HCT116 (cell line): ENCODE measurements around the gene KIF26B. TPM values are rescaled to one million over a fixed set of nuclear protein-coding genes. Genes with fewer than 3 reads are reported as not detected.

Source experiments
- ATAC-seq: fragments of 200-7000 bp; cut with Tn5 transposase; 2 replicates; pipeline ENCODE4 v1.9.1; 2020; ENCODE audit warnings: mild to moderate bottlenecking, moderate library complexity
- BruUV-seq: library from RNA; stranded (reverse); fragments of 400-500 nt; replicated peaks from 2 replicates; lab custom pipeline; 2021; lab: Mats Ljungman, UMichigan
- CTCF ChIA-PET: fragments of 300-600 bp; sonication (Branson Sonifier 250); formaldehyde crosslinking; loops from one replicate; lab custom pipeline; 2021; ENCODE audit warnings: antibody characterized with exemption; lab: Charles Lee
- POLR2A ChIA-PET: fragments of 300-600, 350-600 bp; sonication (Branson Sonifier 250); formaldehyde crosslinking; loops from one replicate; lab custom pipeline; 2021; ENCODE audit warnings: antibody characterized with exemption; lab: Charles Lee
- RAD21 ChIA-PET, 2 experiments: fragments of 300-600 bp; sonication (Branson Sonifier 250); formaldehyde crosslinking; loops; one replicate each; lab custom pipeline; 2023; ENCODE audit warnings: low total read pairs in 2 of 2; ENCODE audit not compliant: uncharacterized antibody in 2 of 2, unreplicated experiment in 2 of 2, low non-redundant PET in 1 of 2; lab: Charles Lee
- DNase-seq: peaks from one replicate; pipeline ENCODE4 v3.0.0-alpha.2; 2010; ENCODE audit warnings: low read depth, low spot score
- H2AFZ ChIP-seq: fragments of 200-600 bp; shearing (Covaris generic), sonication (generic); 2 replicates; pipeline ENCODE4 v1.6.1; 2017; ENCODE audit warnings: low read depth, mixed run types, mixed read lengths, antibody characterized with exemption, low read length; ENCODE audit not compliant: poor library complexity, severe bottlenecking
- H3K27ac ChIP-seq: 2 replicates; pipeline ENCODE4 v1.5.1; 2012; ENCODE audit warnings: low read depth, low read length
- H3K27me3 ChIP-seq: fragments of 200-600 bp; sonication (generic); 2 replicates; pipeline ENCODE4 v1.6.1; 2016; ENCODE audit warnings: mixed run types, low read length, mixed read lengths; ENCODE audit not compliant: insufficient read depth
- H3K36me3 ChIP-seq, 2 experiments: fragments of 200-500 bp in 1 of 2; fragments of 200-600 bp in 1 of 2; sonication (Bioruptor generic) in 1 of 2; sonication (generic) in 1 of 2; 2 replicates each; pipeline versions ENCODE4 v1.5.1 to v1.6.1; 2014 to 2016; ENCODE audit warnings: low read length in 2 of 2, inconsistent platforms in 1 of 2, mixed read lengths in 1 of 2, mixed run types in 1 of 2; ENCODE audit not compliant: insufficient read depth in 2 of 2, control insufficient read depth in 1 of 2
- H3K4me1 ChIP-seq, 2 experiments: fragments of 200-600 bp in 1 of 2; sonication (generic) in 1 of 2; 2 replicates each; pipeline versions ENCODE4 v1.5.1 to v1.6.1; 2012 to 2017; ENCODE audit warnings: low read length in 2 of 2, inconsistent platforms in 1 of 2, mild to moderate bottlenecking in 1 of 2, mixed read lengths in 1 of 2, mixed run types in 1 of 2, moderate library complexity in 1 of 2; ENCODE audit not compliant: insufficient read depth in 2 of 2, control insufficient read depth in 1 of 2
- H3K4me2 ChIP-seq: fragments of 200-600 bp; sonication (generic); 2 replicates; pipeline ENCODE4 v1.6.1; 2017; ENCODE audit warnings: mixed run types, low read length, mixed read lengths
- H3K4me3 ChIP-seq, 2 experiments: fragments of 200-600 bp in 1 of 2; sonication (generic) in 1 of 2; replicated peaks in 1 of 2; 2 replicates each; pipeline ENCODE4 v1.5.1; 2011 to 2016; ENCODE audit warnings: low read length in 2 of 2, control low read depth in 1 of 2, low read depth in 1 of 2, mild to moderate bottlenecking in 1 of 2, mixed read lengths in 1 of 2, mixed run types in 1 of 2
- H3K79me2 ChIP-seq: fragments of 200-600 bp; sonication (generic); 2 replicates; pipeline ENCODE4 v1.6.1; 2017; ENCODE audit warnings: mild to moderate bottlenecking, mixed run types, low read length, moderate library complexity, mixed read lengths; ENCODE audit not compliant: insufficient read depth
- H3K9ac ChIP-seq: fragments of 200-600 bp; sonication (generic); 2 replicates; pipeline ENCODE4 v1.6.1; 2016; ENCODE audit warnings: low read length, mixed read lengths
- H3K9me2 ChIP-seq: fragments of 200-600 bp; sonication (generic), shearing (Covaris generic); 2 replicates; pipeline ENCODE4 v1.6.1; 2017; ENCODE audit warnings: mixed run types, mild to moderate bottlenecking, moderate library complexity; ENCODE audit not compliant: insufficient read depth
- H3K9me3 ChIP-seq, 2 experiments: fragments of 200-500 bp in 1 of 2; fragments of 200-600 bp in 1 of 2; sonication (Bioruptor generic) in 1 of 2; sonication (generic) in 1 of 2; 2 replicates each; pipeline ENCODE4 v1.6.1; 2014 to 2017; ENCODE audit warnings: low read length in 2 of 2, mixed read lengths in 2 of 2, inconsistent platforms in 1 of 2, low read depth in 1 of 2, mild to moderate bottlenecking in 1 of 2, mixed run types in 1 of 2, moderate library complexity in 1 of 2; ENCODE audit not compliant: control insufficient read depth in 1 of 2, insufficient read depth in 1 of 2
- H4K20me1 ChIP-seq: fragments of 200-600 bp; sonication (generic), shearing (Covaris generic); 2 replicates; pipeline ENCODE4 v1.6.1; 2017; ENCODE audit warnings: mixed run types, mild to moderate bottlenecking, moderate library complexity; ENCODE audit not compliant: insufficient read depth
- CBX3 ChIP-seq: IDR thresholded peaks from 2 replicates; pipeline ENCODE4 v1.6.1; 2012; ENCODE audit warnings: low read depth
- ELF1 ChIP-seq: IDR thresholded peaks from 2 replicates; pipeline ENCODE4 v1.6.1; 2012; ENCODE audit warnings: low read depth, borderline replicate concordance
- EZH2 ChIP-seq: fragments of 200-600 bp; sonication (generic); IDR thresholded peaks from 2 replicates; pipeline ENCODE4 v1.6.1; 2017; ENCODE audit warnings: antibody characterized with exemption, mixed run types
- EZH2phosphoT487 ChIP-seq: fragments of 200-600 bp; IDR thresholded peaks from 2 replicates; pipeline ENCODE4 v1.6.1; 2018; ENCODE audit warnings: antibody characterized with exemption, borderline replicate concordance
- FOSL1 ChIP-seq: IDR thresholded peaks from 2 replicates; pipeline ENCODE4 v1.6.1; 2012; ENCODE audit warnings: low read depth
- JUND ChIP-seq: IDR thresholded peaks from 2 replicates; pipeline ENCODE4 v1.6.1; 2012
- POLR2AphosphoS5 ChIP-seq: IDR thresholded peaks from 2 replicates; pipeline ENCODE4 v1.6.1; 2011; ENCODE audit warnings: mild to moderate bottlenecking, low read depth, low read length, moderate library complexity
- RAD21 ChIP-seq: IDR thresholded peaks from 2 replicates; pipeline ENCODE4 v1.6.1; 2012; ENCODE audit warnings: low read depth, mild to moderate bottlenecking
- REST ChIP-seq: IDR thresholded peaks from 2 replicates; pipeline ENCODE4 v1.6.1; 2012; ENCODE audit warnings: low read depth
- SIN3A ChIP-seq: IDR thresholded peaks from 2 replicates; pipeline ENCODE4 v1.6.1; 2012; ENCODE audit warnings: low read depth
- SP1 ChIP-seq: IDR thresholded peaks from 2 replicates; pipeline ENCODE4 v1.6.1; 2012; ENCODE audit warnings: low read depth
- SRF ChIP-seq: IDR thresholded peaks from 2 replicates; pipeline ENCODE4 v1.6.1; 2012; ENCODE audit warnings: low read depth
- TCF7L2 ChIP-seq: IDR thresholded peaks from 2 replicates; pipeline ENCODE4 v1.7.0; 2011; ENCODE audit warnings: borderline replicate concordance, inconsistent platforms; ENCODE audit not compliant: insufficient read depth, insufficient read length; ENCODE audit errors: extremely low read depth
- YY1 ChIP-seq: IDR thresholded peaks from 2 replicates; pipeline ENCODE4 v1.6.1; 2011; ENCODE audit warnings: low read length, low read depth, moderate library complexity, mild to moderate bottlenecking; ENCODE audit not compliant: insufficient replicate concordance; ENCODE audit errors: extremely low read depth
- ZFX ChIP-seq: fragments of 450-650 bp; IDR thresholded peaks from 2 replicates; pipeline ENCODE4 v1.6.1; 2017
- ZNF274 ChIP-seq: fragments of 200-500 bp; sonication (Bioruptor generic); IDR thresholded peaks from 2 replicates; pipeline ENCODE4 v1.6.1; 2014; ENCODE audit warnings: mild to moderate bottlenecking, low read depth, low read length, inconsistent platforms
- intact Hi-C: fragments of 100-400 bp; cut with micrococcal nuclease; formaldehyde crosslinking; loops from 2 replicates; pipeline ENCODE4 v1.10.0; 2022
- total RNA-seq: library from RNA; stranded (reverse); gene quantifications from one replicate; pipeline ENCODE4 v1.2.1, GENCODE V29; 2021; ENCODE audit not compliant: unreplicated experiment
- TF ChIP-seq, protein P1 (sequence below): IDR thresholded peaks from 2 replicates; pipeline ENCODE4 v1.6.1; 2011; ENCODE audit warnings: mild to moderate bottlenecking, low read length, moderate library complexity; ENCODE audit not compliant: insufficient replicate concordance; ENCODE audit errors: extremely low read depth
- TF ChIP-seq, protein P2 (sequence below): IDR thresholded peaks from 2 replicates; pipeline ENCODE4 v1.6.1; 2012
- TF ChIP-seq, protein P3 (sequence below): IDR thresholded peaks from 2 replicates; pipeline ENCODE4 v1.6.1; 2012

KIF26B gene
- total RNA-seq, 1 experiment from 2014 or later, result 0.49 TPM

- Histone ChIP-seq H3K27me3 (no peaks in the 10 kb centered on the region), H3K27ac (no peak overlapping the region), H4K20me1 (no peaks in the 10 kb centered on the region), H3K4me3 (no peak overlapping the region), H3K9ac (no peak overlapping the region), H3K36me3 (no peaks in the 10 kb centered on the region), H3K79me2 (no peaks in the 10 kb centered on the region), H3K4me1 (no peaks in the 10 kb centered on the region), H3K9me2 (no peaks in the 10 kb centered on the region), H2AFZ (no peak overlapping the region), H3K4me2 (no peak overlapping the region), H3K9me3 (no peaks in the 10 kb centered on the region)
- CTCF ChIA-PET, result no interaction called here
- DNase-seq, result no peak
- RAD21 ChIA-PET, result no interaction called here
- TF ChIP-seq EZH2phosphoT487 (no peak), CBX3 (no peak), ELF1 (no peak), RAD21 (no peak), FOSL1 (no peak), JUND (no peak), SIN3A (no peak), ZFX (no peak), ZNF274 (no peak), TCF7L2 (no peak), YY1 (no peak), POLR2AphosphoS5 (no peak), SP1 (no peak), EZH2 (no peak), REST (no peak), SRF (no peak)
- TF ChIP-seq, protein P1, sequence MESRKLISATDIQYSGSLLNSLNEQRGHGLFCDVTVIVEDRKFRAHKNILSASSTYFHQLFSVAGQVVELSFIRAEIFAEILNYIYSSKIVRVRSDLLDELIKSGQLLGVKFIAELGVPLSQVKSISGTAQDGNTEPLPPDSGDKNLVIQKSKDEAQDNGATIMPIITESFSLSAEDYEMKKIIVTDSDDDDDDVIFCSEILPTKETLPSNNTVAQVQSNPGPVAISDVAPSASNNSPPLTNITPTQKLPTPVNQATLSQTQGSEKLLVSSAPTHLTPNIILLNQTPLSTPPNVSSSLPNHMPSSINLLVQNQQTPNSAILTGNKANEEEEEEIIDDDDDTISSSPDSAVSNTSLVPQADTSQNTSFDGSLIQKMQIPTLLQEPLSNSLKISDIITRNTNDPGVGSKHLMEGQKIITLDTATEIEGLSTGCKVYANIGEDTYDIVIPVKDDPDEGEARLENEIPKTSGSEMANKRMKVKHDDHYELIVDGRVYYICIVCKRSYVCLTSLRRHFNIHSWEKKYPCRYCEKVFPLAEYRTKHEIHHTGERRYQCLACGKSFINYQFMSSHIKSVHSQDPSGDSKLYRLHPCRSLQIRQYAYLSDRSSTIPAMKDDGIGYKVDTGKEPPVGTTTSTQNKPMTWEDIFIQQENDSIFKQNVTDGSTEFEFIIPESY, result no peak
- TF ChIP-seq, protein P2, sequence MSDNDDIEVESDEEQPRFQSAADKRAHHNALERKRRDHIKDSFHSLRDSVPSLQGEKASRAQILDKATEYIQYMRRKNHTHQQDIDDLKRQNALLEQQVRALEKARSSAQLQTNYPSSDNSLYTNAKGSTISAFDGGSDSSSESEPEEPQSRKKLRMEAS, result no peak
- TF ChIP-seq, protein P3, sequence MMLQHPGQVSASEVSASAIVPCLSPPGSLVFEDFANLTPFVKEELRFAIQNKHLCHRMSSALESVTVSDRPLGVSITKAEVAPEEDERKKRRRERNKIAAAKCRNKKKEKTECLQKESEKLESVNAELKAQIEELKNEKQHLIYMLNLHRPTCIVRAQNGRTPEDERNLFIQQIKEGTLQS, result no peak
- ATAC-seq, result no peak
- no TSS peak for BruUV-seq
- intact Hi-C loops, result no loop called here
- POLR2A ChIA-PET, result no interaction called here
These were observed 41.1 kb upstream of the KIF26B start for GRCh38 chr1:245113649-245114048.
